ENCODE measurements around the gene PLCB4.

DNA sequence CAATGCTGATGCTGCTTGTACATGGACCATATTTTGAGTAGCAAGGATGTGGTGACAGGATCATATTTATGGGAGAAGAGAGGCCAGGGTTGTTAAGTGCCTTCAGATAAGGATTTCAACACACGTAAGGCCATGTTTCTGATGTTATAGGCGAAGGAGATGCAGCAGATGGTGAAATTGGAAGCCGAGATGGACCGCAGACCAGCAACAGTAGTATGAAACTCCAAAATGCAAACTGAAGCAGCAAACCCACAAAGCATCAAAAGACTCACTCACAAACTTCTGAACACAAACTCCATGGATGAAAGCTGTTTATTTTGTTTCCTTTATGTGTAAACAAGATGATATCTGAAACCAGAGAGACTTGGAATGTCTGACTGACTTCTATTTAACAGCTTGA, 409.9 kb downstream of the PLCB4 start:
- TF ChIP-seq, protein P1, sequence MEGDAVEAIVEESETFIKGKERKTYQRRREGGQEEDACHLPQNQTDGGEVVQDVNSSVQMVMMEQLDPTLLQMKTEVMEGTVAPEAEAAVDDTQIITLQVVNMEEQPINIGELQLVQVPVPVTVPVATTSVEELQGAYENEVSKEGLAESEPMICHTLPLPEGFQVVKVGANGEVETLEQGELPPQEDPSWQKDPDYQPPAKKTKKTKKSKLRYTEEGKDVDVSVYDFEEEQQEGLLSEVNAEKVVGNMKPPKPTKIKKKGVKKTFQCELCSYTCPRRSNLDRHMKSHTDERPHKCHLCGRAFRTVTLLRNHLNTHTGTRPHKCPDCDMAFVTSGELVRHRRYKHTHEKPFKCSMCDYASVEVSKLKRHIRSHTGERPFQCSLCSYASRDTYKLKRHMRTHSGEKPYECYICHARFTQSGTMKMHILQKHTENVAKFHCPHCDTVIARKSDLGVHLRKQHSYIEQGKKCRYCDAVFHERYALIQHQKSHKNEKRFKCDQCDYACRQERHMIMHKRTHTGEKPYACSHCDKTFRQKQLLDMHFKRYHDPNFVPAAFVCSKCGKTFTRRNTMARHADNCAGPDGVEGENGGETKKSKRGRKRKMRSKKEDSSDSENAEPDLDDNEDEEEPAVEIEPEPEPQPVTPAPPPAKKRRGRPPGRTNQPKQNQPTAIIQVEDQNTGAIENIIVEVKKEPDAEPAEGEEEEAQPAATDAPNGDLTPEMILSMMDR (optimal IDR thresholded peaks at IDR 0.05 in 1 of 3, IDR thresholded peaks at IDR 0.05 in 1 of 3, conservative IDR thresholded peaks at IDR 0.05 in 1 of 3; ENCODE audit: extremely low read depth in 1 of 3, insufficient read depth in 2 of 3, low read length in 3 of 3) = no peak
- no peak for TF ChIP-seq EZH2 (IDR thresholded peaks at IDR 0.05; ENCODE audit: low read length)
